SW480 (cell line): Measurements from ENCODE around the gene HTN3.
"Not testable (repeated sequence)": the region's sequence is repeated elsewhere in the genome, so short reads cannot be mapped to it uniquely, and the experiment has no call there.

Experiments
- DNase-seq: peaks from one replicate; pipeline ENCODE4 v3.0.0-alpha.2; 2016; ENCODE audit warnings: low spot score

Gene HTN3

GRCh38 chr4:70028159-70028558 is at the start of gene HTN3:
HTN3 (plus strand) TSS chr4:70028459; CDS start chr4:70030741, 2,282 bp downstream.
- not testable (repeated sequence) for DNase-seq

GRCh38 chr4:69984030-69984443 is 44.2 kb upstream of the HTN3 start:
- DNase-seq = no peak

GRCh38 chr4:69986663-69987062 is 41.6 kb upstream of the HTN3 start:
- DNase-seq = no peak

- DNase-seq = no peak
Measured at GRCh38 chr4:69991016-69991415, 37.2 kb upstream of the HTN3 start.

- no peak for DNase-seq
Measured at GRCh38 chr4:69994782-69995181, 33.5 kb upstream of the HTN3 start.

- no peak for DNase-seq
Measured at GRCh38 chr4:69995526-69996016, 32.7 kb upstream of the HTN3 start, which contains the start of gene STATH. STATH (plus strand) TSS chr4:69995966; CDS start chr4:69998438, 2,472 bp downstream.

- no peak for DNase-seq
Measured at GRCh38 chr4:69999420-69999819, 28.8 kb upstream of the HTN3 start.

GRCh38 chr4:70000711-70001110 is 27.5 kb upstream of the HTN3 start:
- no peak for DNase-seq

GRCh38 chr4:70002507-70002906 is 25.8 kb upstream of the HTN3 start:
- no peak for DNase-seq

GRCh38 chr4:70008771-70009170 is 19.5 kb upstream of the HTN3 start:
- DNase-seq = no peak

GRCh38 chr4:70019006-70019405 is 9.3 kb upstream of the HTN3 start:
- not testable (repeated sequence) for DNase-seq

- DNase-seq = no peak
Measured at GRCh38 chr4:70023218-70023617, 5.0 kb upstream of the HTN3 start.

GRCh38 chr4:70027011-70027410 is 1.2 kb upstream of the HTN3 start:
- DNase-seq = no peak

- not testable (repeated sequence) for DNase-seq
Measured at GRCh38 chr4:70037559-70037958, 9.3 kb downstream of the HTN3 start.

GRCh38 chr4:70039928-70040327 is 11.7 kb downstream of the HTN3 start:
- DNase-seq = not testable (repeated sequence)

- DNase-seq = no peak
Measured at GRCh38 chr4:70041652-70042286, 13.5 kb downstream of the HTN3 start.

- not testable (repeated sequence) for DNase-seq
Measured at GRCh38 chr4:70050138-70050537, 21.9 kb downstream of the HTN3 start, which contains the start of gene HTN1. HTN1 (plus strand) TSS chr4:70050438; CDS start chr4:70053077, 2,639 bp downstream.

GRCh38 chr4:70056534-70056933 is 28.3 kb downstream of the HTN3 start:
- not testable (repeated sequence) for DNase-seq

GRCh38 chr4:70057651-70058050 is 29.4 kb downstream of the HTN3 start:
- DNase-seq = no peak

- DNase-seq = no peak
Measured at GRCh38 chr4:70059149-70059548, 30.9 kb downstream of the HTN3 start.

GRCh38 chr4:70062000-70062399 is 33.7 kb downstream of the HTN3 start:
- DNase-seq = no peak

GRCh38 chr4:70080205-70080604 is 51.9 kb downstream of the HTN3 start:
- DNase-seq = no peak
